GM12874 (cell line): ENCODE results near the gene GRIK2.

ENCODE experiments used
- TF ChIP-seq, protein P1 (sequence below): IDR thresholded peaks from 2 replicates; pipeline ENCODE4 v1.5.1; 2011; ENCODE audit warnings: low read depth, mild to moderate bottlenecking, control low read depth, low read length, moderate library complexity; ENCODE audit not compliant: insufficient read depth

Gene GRIK2

DNA sequence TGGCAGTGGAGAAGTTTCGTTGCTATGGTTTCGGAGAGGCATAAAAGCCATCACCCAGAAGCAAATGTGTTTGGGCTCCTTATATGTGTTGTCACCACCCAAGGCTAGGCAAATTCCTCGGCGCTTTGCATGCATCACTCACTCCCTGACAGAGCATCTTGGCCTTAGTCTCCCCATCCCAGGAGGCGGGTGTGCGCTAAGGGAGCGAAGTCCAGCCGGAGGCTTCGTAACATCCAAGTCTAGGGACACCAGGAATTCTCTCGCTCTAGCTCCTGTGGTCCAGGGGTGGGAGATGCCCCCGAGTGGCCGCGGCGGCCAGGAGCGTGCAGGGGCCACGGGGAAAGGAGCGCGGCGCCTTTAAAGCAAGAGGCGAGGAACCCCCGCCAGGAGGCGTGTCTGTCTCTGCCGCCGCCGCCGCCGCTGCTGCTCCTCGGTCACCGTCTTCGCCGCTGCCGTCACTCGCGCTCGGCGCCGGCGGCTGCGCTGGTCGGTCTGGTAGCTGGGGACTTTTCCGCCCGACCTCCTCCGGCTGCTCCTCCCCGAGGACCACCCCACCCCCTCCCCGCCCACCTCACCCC is at the start of gene GRIK2:
TSS of gene GRIK2 (plus strand) at position 458 of the 578 bp plus-strand sequence.
- TF ChIP-seq, protein P1, sequence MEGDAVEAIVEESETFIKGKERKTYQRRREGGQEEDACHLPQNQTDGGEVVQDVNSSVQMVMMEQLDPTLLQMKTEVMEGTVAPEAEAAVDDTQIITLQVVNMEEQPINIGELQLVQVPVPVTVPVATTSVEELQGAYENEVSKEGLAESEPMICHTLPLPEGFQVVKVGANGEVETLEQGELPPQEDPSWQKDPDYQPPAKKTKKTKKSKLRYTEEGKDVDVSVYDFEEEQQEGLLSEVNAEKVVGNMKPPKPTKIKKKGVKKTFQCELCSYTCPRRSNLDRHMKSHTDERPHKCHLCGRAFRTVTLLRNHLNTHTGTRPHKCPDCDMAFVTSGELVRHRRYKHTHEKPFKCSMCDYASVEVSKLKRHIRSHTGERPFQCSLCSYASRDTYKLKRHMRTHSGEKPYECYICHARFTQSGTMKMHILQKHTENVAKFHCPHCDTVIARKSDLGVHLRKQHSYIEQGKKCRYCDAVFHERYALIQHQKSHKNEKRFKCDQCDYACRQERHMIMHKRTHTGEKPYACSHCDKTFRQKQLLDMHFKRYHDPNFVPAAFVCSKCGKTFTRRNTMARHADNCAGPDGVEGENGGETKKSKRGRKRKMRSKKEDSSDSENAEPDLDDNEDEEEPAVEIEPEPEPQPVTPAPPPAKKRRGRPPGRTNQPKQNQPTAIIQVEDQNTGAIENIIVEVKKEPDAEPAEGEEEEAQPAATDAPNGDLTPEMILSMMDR, result no peak

DNA sequence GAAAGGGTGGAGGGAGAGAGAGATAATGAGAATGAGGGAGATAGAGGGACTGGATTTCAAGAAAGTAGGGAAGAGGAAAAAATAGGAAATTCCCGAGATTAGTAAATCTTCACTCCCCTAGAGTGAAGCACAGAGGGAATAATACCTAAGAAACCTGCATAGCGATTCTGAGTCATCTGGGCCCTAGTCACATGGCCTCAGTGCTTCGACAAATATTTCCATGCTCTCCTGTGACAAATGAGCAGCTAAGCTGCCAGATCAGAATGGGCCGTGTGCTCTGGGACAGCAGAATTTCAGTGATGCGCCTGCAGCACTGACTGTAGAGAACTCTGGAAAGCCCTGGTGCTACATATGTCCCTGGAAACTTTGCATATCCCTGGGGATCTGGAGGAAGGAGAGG is 48.6 kb upstream of the GRIK2 start:
- TF ChIP-seq, protein P1, result no peak

DNA sequence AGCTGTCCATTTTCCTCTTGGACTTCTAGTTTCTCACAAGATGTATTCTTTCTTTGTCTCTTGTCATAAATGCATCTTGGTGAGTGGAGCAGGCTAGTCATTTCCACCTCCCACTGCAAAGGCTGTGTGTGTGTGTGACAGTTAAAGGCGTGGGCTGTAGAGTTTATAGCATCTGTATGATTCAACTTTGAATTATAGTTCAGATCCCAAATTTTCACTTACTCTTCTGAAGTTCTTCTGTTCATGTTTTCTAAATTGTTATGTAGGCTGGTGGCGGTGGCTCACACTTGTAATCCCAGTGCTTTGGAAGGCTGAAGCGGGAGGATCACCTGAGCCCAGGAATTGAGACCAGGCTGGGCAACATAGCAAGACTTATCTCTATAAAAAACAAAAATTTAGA is 44.7 kb upstream of the GRIK2 start:
- TF ChIP-seq, protein P1, result no peak

DNA sequence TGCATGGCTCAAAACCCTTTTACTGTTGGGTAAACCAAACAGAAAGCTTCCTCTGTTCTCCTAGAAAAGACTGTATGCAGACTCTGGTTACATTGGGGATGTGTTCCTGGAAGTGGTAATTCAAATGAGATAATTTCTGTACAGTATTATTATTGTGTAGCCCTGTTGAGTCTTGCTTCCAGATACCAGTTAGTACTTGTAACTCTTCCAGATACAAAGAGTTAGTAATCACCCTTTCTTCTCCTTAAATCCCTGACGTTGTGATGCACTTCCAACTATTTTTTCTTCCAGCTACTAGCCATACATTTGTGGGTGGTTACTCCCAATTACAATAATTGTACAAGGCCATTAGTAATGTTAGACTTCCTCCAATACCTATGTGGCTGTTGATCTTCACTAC is 42.3 kb upstream of the GRIK2 start:
- TF ChIP-seq, protein P1, result no peak

DNA sequence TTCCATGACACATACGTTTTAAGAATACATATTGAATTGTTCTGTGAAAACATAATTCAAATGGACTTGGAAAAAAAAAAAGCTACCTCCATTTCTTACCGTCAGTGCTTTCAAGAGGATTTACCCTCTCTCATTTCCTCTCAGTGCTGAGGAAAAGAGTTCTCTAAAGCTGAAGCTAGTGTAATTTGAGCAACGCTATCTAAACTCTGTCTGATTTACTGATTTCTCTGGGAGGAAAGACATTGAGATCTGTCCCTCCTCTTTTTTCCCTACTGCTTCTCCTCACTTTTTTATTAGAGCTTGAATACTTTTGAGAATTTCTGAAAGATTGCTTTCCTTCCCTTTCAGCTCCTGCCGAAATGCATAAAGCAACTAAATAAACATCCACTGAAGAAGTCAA is 41.2 kb upstream of the GRIK2 start:
- TF ChIP-seq, protein P1, result no peak

DNA sequence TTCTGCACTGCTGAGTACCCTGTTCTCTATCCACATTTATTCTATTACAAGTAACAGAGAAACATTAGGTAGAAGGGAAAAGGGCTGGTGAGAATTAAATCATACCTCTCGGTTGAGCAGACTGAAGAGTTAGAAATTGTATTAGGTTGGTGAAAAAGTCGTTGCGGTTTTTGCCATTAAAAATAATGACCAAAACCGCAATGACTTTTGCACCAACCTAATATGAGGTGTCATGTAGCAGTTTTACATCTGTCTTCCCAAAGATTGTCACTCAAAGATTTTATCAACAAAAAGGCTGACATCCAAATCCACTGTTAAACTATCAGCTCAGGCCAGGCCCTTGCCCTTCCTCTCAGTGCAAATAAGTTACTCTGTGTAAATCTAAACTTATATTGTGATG is 28.3 kb upstream of the GRIK2 start:
- TF ChIP-seq, protein P1, result no peak

DNA sequence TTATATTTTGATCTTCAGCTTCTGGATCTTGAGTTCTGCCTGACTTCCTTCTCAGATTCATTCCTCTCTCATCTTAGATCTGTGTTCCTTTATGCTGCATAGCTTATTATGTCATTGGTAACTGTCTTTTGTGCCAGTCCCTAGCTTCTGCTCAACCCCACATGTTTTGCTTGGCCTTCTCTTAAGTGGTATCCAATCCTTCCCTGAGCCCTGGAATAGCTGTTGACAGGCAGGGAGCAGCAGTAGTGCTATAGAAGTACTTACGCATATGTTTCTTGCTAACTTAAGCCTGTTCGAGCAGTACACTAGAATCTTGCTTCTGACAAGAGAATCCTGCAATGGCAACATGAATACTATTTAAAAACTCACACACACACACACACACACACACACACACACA is 13.6 kb upstream of the GRIK2 start:
- TF ChIP-seq, protein P1, result no peak
